Epidermal melanocyte (primary cell): ENCODE measurements around the gene RPS6KC1.
"Not testable (repeated sequence)": the region's sequence is repeated elsewhere in the genome, so short reads cannot be mapped to it uniquely, and the experiment has no call there.

Experiments used
- DNase-seq: peaks from one replicate; pipeline ENCODE4 v3.0.0; 2011; ENCODE audit warnings: low spot score; ENCODE audit not compliant: insufficient read length

The RPS6KC1 gene

DNA sequence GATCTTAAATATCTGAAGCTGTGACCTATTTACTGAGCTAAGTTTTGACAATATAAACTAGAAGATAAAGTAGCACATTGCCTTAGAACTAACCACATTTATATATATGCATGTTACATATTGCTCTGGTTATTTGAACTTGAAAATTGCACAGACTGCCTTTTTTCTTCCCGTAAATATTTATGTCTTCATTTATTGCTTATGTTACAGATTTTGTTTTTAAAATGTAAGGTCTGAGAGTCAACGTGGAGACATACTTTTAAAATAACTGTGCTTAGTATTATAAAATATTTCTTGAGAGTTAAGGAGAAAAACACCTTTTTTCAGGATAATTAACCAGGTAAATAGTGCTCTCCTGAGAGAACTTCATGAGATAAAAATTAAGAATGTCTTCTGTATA, 3.1 kb downstream of the RPS6KC1 start:
- DNase-seq = no peak

DNA sequence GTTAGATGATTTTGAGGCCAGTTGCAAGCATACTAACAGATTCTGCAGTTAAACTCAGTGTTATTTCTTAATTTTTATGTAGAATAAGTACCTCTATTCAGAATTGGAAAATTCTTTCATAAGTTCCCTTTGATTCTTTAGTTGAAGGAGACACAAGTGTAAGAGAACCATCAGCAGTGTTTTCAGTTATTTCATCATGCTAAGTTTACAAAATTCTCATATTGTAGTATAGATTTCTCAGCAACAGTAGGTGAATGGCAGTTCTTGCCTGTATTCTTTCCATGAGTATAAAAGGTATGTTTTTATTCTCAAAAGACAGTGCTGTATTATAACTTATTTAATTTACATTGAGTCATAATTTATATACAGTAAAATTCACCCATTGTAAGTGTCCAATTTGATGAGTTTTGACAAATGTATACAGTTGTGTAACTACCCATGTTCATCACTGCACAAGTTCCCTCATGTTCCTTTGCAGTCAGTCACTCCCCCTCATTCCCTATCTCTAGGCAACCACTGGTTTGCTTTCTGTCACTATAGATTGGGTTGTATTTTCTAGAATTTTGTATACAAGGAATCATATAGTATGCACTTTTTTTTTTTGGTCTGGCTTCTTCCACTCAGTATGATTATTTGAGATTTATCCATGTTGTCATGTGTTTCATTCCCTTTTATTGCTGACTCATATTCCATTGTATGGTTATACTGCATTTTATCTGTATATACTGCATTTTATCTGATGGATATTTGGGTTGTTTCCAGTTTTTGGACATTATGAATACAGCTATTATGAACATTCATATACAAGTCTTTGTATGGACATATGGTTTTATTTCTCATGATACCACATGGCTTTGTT, 3.9 kb downstream of the RPS6KC1 start:
- DNase-seq = no peak

DNA sequence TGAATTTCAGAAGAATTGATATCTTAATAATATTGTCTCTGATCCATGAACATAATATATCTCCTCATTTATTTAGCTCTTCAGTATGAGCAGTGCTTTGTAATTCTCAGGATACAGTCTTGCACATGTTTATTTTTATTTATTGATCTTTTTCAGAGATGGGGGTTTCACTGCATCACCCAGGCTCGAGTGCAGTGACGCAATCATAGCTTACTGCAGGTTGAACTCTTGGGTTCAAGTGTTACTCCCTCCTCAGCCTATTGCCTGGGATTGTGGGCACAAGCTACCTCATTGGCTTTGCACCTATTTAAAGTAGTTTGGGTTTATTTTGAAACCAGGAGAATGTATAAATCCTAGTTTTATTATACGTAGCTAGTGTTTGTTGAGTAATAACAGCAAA, 4.7 kb downstream of the RPS6KC1 start:
- no peak for DNase-seq

DNA sequence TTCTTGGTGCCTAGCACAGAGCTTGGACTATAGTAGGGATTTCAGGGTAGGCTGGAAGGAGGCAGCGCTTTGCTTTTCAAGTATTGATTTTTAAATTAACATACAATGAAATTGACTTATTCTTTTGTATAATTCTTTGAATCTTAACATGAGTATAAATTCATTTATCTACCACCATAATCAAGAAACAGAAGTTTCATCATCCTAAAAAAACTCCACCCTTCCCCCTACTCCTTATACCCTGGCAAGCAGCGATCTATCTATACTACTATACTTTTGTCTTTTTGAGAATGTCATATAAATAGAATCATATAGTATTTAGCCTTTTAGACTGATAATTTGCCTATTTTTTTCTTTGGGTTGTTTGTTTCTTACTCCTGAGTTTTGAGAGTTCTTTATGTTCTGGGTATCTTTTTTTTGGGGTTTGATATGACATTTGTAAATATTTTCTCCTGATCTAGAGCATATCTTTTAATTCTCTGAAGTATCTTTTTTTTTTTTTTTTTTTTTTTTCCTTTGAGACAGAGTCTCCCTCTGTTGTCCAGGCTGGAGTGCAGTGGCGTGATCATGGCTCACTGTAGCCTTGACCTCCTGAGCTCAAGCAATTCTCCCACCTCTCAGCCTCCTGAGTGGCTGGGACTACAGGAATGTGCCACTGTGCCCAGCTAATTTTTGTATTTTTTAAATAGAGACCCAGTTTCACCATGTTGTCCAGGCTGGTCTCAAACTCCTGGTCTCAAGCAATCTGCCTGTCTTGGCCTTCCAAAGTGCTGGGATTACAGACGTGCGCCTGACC, 6.4 kb downstream of the RPS6KC1 start:
- DNase-seq = no peak

DNA sequence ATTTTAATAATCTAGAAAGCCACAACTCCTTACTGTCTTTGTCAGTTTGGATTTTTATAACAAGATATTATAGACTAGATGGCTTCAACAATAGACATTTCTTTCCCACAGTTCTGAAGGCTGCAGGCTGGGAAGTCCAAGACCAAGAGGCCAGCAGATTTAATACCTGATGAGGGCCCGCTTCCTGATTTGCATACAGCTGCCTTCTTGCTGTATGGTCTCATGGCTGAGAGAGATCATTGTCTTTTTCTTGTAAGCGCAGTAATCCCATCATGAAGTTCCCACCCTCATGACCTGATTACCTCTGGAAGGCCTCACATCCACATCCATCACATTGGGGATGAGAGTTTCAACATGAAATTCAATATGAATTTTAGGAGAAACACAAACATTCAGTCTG, 9.8 kb downstream of the RPS6KC1 start:
- DNase-seq = no peak

DNA sequence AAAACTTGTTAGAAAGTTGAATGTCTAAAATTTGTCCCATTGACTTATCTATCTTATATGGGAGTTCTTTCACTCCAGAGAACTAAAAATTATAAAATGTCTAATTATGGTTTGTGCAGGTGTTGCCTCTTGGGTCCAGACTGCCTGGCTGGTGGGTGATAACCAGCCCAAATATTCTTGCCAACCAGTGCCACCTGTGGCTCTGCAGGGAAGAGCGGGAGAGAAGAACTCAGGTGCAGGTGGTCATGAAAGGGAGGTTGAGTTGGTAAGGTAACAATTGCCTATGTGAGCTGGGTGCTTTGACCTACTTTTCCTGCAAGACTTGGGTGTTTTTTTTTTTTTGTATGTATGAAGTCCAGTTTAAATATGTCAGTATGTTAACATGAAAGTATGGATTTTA, 10.2 kb downstream of the RPS6KC1 start:
- no peak for DNase-seq

DNA sequence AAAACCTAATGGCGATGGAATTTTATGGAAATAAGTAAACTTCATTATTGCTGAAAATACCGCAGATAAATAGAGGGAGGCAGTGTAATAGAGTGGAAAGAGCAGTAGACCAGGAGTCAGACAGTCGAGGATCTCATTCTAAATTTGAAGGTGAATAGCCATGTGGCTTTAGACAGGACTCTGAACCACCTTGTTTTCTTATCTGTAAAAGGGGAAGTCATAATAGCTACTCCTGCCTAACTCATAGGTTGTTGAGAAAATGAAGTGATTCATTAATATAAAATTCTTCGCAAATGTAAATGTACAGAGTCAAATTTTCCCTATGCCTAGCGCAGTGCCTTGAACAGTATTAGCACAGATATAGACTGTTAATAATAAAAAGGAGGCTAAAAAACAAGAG, 14.8 kb downstream of the RPS6KC1 start:
- DNase-seq = no peak

DNA sequence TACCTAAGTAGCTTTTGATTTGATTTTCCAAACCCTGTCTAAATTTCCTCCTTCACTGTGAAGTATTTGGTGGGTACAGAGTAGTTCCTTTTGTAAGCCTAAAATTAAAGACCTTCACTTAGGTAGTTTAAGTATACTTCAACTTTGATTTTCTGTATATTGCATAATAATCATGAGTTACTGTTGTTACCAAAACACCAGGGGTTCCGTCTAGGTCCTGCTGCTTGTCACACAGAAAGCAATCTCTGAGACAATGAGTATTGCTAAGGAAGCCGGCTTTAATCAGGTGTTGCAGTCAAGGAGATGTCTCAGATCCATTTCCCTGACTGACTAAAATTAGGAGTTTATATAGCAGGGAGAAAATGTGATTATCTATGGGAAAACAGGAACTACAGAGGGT, 15.3 kb downstream of the RPS6KC1 start:
- DNase-seq = no peak

DNA sequence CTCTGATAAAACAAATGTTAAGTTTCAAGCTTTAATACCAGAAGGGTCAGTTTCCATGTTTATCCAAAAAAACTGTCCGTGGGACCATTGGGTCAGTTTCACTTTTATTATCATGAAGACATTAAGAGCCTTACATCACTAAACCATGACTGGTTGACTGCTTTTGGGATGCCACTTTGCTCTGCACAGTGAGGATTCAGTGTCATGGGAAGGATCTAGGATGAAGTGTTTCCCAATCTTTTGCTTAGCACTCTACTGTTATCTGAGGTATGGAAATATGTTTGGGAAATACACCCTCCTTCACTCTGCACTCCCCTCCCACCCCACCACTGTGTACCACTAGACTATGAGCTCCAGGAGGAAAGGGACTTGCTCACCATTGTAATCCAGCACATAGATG, 16.3 kb downstream of the RPS6KC1 start:
- DNase-seq = no peak

DNA sequence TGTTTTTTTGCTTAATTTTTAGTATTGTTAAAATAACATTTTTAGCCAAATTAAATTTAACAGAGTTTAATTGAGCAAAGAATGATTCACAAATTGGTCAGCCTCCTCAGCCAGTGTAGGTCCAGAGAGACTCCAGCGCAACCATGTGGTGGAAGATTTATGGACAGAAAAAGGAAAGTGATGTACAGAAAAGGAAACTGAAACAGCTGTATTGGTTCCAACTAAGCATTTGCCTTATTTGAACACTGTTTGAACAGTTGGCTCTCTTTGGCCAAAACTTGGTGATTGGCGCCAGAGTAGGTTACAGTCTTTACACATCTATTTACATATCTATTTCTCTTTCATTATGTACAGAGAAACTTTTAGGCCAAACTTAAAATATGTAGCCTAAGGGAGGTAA, 19.4 kb downstream of the RPS6KC1 start:
- no peak for DNase-seq

DNA sequence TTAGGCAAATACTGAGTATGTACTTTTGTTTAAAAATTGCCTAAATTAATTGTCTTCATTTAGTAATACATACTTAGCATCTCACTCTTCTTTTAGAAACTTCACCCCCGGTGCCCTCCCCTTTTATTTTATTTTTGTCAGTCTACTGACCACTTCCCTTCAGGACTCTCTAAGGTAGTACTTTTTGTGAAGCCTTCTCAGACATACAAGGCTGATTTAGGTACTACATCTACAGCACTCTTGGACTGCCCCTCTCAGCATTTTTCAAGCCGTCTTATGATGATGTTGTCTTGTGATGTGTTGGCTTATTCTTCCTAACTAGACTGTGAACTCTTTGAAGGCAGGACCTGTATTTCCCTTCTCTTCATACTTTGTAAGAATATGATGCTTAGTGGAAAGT, 24.7 kb downstream of the RPS6KC1 start:
- no peak for DNase-seq

DNA sequence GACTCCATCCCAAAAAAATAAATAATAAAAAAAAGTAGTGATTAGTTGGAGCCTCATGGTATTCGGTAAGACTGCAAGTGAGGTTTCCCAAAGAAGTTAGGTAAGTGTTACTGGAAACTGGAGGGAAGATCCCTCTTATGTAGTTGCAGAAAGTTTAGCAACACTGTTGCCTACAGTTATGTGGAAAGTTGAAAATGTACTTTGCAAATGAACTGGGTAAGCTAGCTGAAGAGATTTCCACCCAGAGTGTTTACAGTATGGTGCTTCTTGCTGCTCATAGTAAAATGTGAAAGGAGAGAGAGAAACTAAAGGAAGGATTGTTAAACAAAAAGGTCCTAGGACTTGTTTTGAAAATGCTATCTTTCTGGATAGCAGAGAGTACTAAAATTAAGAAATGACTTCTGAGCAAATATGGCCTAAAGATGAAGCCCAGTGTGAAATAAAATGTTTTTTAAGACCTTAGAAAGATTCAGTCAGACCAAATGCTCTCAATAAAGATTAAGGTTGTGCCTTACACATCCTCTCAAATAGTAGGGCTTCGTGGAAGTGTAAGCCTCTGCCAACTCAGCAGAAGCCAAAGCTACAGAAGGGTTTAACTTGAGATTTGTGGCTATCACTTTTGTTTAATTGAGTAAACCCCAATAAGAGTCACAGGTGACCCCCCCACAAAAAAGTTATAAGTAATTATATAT, 31.5 kb downstream of the RPS6KC1 start:
- DNase-seq = no peak

DNA sequence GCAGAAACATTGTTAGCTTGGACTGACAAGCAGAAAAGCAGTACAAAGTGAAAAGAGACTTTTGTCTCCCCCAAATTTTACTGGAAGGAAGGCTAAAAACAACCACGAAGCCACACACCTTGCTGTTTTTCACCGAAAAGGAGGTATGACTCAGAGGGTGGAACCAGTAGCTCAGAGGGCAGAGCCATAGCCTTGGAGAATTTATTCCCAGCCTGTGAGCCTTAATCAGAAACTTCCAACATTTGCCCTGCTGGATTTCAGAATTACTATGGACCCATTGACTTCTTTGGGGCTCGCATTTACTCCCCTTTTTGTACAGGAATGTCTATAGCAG, 32.0 kb downstream of the RPS6KC1 start:
- no peak for DNase-seq

DNA sequence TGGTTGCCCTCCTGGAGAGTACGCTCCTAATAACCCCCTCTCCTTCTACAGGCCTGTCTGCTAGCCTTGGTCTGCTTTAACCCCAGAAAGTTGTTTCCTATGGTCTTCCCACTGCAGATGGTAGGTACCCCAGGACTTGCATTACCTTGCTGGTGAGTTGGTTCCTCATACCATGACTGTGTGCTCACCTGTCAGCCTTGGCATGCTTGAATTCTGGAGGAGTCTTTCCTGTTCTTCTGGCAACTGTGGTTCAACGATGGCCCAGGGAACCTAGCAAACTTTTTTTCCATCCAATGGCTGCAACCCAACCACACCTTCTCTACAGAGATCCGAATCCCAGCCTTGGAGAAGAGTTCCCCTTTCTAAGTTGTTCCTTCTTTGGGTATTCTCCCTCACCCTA, 36.9 kb downstream of the RPS6KC1 start:
- no peak for DNase-seq

DNA sequence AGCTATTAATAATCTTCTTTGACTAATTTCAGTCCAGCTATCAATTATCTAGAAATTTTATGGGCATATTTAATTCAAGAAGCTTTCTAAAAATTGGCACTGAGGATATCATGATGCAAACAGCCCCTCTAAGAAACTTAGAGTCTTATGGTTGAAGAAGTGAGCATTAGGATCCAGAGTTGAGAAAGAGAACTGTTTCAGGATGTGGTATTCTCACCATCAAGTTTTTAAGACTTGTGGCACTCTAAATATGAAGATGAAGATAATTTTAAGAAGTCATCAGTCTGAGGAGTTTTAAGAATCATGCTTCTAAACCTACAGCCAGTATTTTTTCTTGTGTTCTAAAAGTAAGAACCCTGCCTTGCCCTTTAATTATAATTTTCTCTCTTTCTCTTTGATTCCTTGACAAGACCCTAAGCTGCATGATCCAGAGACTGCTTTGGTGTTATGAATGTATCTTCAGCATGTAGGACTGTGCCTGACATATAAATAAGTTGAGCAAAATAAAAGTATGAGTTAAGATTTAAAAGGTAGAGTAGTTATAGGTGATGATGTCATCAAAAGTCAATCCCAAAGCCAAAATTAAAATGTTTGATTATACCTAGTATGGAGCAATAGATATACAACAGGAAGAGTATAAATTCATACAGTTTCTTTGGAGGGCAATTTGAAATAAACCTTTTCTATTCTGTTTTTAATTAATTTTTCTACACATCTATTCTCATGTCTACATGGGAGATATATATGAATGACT, 39.1 kb downstream of the RPS6KC1 start:
- no peak for DNase-seq

DNA sequence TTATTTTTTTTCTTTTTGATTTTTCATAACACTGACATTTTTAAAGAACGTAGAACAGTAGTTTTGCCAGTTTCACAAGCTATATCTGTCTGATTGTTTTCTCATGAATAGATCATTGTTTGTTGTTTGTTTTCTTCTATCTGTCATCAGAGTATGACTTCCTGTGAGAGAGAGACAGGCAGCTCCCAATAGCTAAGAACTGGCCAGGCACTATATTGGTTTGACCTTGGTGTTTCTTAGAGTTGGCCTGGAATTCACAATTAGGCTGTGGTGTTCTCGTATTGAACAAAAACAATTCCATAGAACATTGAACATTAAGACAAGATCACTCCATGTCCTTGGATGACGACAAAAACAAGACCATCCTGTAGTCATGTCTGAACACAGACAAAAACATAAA, 43.4 kb downstream of the RPS6KC1 start:
- DNase-seq = no peak

DNA sequence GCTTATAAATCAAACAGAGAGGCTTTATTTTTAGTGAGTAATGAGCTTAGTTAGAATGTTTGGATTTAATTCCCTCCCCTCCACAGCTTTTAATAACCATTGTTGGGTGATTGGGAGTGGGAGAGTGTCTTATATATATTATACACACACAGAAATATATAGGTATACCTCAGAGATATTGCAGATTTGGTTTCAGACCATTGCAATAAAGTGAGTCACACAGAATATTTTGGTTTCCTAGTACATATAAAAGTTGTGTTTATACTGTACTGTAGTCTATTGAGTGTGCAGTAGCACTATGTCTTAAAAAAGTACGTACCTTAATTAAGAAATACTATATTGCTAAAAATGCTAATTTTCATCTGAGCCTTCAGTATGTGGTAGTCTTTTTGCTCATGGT, 44.4 kb downstream of the RPS6KC1 start:
- no peak for DNase-seq

DNA sequence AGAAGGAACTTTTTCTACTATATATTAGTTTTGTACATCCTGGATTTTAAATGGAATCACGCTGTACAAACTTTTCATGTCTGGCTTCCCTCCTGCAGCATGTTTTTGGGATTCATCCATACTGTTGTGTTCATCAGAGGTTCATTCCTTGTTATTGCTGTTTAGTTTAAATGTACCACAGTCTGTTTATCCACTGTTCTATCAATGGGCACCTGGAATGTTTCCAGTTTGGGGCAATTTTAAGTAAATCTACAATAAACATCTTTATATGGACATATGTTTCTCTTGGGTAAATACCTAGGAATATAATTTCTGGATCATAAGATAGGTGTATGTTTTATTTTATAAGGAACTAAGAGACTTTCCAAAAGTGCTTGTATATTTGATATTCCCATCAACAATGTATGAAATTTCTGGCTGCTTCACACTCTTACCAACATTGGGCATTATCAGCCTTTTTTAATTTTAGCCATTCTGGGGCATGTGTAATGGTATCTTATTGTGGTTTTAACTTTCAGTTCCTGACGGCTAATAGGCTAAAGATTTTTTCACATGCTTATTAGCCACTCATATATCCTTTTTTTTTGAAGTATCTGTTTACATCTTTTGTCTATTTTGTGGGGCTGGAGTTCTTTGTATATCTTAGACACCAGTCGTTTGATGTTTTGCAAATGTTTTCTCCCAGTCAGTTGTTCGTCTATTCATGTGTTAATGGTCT, 48.8 kb downstream of the RPS6KC1 start:
- DNase-seq = no peak

DNA sequence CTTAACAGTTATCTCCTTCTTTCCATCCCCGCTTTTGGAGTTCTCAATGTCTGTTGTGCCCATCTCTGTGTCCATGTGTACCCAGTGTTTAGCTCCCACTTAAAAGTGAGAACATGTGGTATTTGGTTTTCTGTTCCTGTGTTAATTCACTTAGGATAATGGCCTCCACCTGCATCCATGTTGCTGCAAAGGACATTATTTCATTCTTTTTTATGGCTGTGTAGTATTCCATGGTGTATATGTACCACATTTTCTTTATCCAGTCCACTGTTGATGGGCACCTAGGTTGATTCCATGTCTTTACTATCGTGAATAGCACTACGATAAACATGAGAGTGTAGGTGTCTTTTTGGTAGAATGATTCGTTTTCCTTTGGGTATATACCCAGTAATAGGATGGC, 49.5 kb downstream of the RPS6KC1 start:
- not testable (repeated sequence) for DNase-seq

DNA sequence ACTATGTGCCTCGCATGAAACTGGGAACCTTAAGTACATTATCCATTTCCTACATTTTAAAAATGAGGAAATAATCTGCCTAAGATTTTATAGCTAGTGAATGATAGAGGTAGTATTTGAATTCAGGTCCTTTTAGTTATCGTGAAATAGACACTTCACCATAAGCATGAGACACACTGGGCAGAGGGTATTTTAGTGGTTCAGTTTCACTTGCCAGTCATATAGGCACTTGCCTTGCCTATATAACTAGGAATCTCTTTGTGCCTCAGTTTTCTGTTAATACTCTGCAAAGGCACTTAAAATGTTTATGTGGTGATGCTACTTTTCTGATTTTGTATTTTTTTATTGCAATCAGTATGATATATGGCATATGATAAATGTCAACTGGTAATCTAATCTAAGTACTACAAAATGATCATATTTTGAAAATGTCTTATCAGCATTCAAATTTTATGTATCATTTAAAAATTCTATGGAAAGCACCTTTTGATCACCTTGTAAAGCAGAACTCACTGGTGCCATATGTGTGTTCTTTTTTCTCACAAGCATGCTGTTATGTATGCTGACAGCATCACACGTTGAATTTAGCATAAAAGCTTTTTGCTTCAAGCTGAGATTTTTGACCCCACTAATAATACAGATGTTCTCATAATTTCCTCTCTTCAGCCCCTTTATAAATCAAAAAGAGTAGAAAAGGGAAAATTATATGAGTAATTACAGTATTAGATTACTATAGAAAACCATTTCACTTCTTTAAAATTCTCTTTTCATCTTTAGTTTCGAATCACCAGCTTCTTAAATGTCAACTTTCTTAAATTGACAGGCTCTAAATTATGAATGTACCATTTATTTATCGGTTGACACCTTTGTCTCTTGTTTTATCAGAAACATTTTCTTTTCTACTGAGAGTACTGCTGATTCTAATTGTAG, 52.6 kb downstream of the RPS6KC1 start:
- no peak for DNase-seq
